ENCODE measurements around the gene CDX1.

The CDX1 gene

DNA sequence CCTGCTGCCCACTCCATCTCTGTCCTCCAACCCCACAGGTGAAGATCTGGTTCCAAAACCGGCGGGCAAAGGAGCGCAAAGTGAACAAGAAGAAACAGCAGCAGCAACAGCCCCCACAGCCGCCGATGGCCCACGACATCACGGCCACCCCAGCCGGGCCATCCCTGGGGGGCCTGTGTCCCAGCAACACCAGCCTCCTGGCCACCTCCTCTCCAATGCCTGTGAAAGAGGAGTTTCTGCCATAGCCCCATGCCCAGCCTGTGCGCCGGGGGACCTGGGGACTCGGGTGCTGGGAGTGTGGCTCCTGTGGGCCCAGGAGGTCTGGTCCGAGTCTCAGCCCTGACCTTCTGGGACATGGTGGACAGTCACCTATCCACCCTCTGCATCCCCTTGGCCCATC is 16.9 kb downstream of the CDX1 start:
- H3K27me3 ChIP-seq (ENCODE audit: low read length): no peaks in the 10 kb centered on the region
- H3K79me2 ChIP-seq (ENCODE audit: insufficient read depth, low read length): no peaks in the 10 kb centered on the region
- H3K9me2 ChIP-seq (replicated peaks; ENCODE audit: insufficient read depth, low read length): no peaks in the 10 kb centered on the region
- no peaks in the 10 kb centered on the region for H3K9me3 ChIP-seq (ENCODE audit: insufficient read depth, low read length)
- no peaks in the 10 kb centered on the region for H3F3A ChIP-seq (ENCODE audit: insufficient read depth)
- H2AFZ ChIP-seq (ENCODE audit: low read depth, low read length, severe bottlenecking): no peak overlapping the region
- TF ChIP-seq, protein P1, sequence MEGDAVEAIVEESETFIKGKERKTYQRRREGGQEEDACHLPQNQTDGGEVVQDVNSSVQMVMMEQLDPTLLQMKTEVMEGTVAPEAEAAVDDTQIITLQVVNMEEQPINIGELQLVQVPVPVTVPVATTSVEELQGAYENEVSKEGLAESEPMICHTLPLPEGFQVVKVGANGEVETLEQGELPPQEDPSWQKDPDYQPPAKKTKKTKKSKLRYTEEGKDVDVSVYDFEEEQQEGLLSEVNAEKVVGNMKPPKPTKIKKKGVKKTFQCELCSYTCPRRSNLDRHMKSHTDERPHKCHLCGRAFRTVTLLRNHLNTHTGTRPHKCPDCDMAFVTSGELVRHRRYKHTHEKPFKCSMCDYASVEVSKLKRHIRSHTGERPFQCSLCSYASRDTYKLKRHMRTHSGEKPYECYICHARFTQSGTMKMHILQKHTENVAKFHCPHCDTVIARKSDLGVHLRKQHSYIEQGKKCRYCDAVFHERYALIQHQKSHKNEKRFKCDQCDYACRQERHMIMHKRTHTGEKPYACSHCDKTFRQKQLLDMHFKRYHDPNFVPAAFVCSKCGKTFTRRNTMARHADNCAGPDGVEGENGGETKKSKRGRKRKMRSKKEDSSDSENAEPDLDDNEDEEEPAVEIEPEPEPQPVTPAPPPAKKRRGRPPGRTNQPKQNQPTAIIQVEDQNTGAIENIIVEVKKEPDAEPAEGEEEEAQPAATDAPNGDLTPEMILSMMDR (IDR thresholded peaks at IDR 0.05; ENCODE audit: insufficient read depth, low read length, poor library complexity, severe bottlenecking): no peak
- TF ChIP-seq EZH2phosphoT487 (conservative IDR thresholded peaks at IDR 0.05; ENCODE audit: low read length): no peak
- no peaks in the 10 kb centered on the region for H4K20me1 ChIP-seq (ENCODE audit: low read depth, low read length)
- H3K4me3 ChIP-seq (ENCODE audit: insufficient read depth, low read length, poor library complexity, severe bottlenecking): no peak overlapping the region
- no peak overlapping the region for H3K4me2 ChIP-seq (ENCODE audit: low read depth, low read length, poor library complexity, severe bottlenecking)
- H3K36me3 ChIP-seq (ENCODE audit: low read length): no peaks in the 10 kb centered on the region
- no peak overlapping the region for H3K27ac ChIP-seq (ENCODE audit: low read depth, low read length)
- H3K9ac ChIP-seq (ENCODE audit: low read length): no peak overlapping the region

DNA sequence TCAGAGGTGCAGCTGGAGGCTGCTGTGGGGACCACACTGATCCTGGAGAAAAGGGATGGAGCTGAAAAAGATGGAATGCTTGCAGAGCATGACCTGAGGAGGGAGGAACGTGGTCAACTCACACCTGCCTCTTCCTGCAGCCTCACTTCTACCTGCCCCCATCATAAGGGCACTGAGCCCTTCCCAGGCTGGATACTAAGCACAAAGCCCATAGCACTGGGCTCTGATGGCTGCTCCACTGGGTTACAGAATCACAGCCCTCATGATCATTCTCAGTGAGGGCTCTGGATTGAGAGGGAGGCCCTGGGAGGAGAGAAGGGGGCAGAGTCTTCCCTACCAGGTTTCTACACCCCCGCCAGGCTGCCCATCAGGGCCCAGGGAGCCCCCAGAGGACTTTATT is 17.4 kb downstream of the CDX1 start:
- no peak overlapping the region for H2AFZ ChIP-seq (ENCODE audit: low read depth, low read length, severe bottlenecking)
- no peak overlapping the region for H3K4me3 ChIP-seq (ENCODE audit: insufficient read depth, low read length, poor library complexity, severe bottlenecking)
- H4K20me1 ChIP-seq (ENCODE audit: low read depth, low read length): no peaks in the 10 kb centered on the region
- H3K79me2 ChIP-seq (ENCODE audit: insufficient read depth, low read length): no peaks in the 10 kb centered on the region
- no peaks in the 10 kb centered on the region for H3F3A ChIP-seq (ENCODE audit: insufficient read depth)
- no peaks in the 10 kb centered on the region for H3K9me3 ChIP-seq (ENCODE audit: insufficient read depth, low read length)
- H3K9me2 ChIP-seq (replicated peaks; ENCODE audit: insufficient read depth, low read length): no peaks in the 10 kb centered on the region
- H3K4me2 ChIP-seq (ENCODE audit: low read depth, low read length, poor library complexity, severe bottlenecking): no peak overlapping the region
- no peaks in the 10 kb centered on the region for H3K36me3 ChIP-seq (ENCODE audit: low read length)
- TF ChIP-seq, protein P1 (IDR thresholded peaks at IDR 0.05; ENCODE audit: insufficient read depth, low read length, poor library complexity, severe bottlenecking): no peak
- TF ChIP-seq EZH2phosphoT487 (conservative IDR thresholded peaks at IDR 0.05; ENCODE audit: low read length): no peak
- no peaks in the 10 kb centered on the region for H3K27me3 ChIP-seq (ENCODE audit: low read length)
- no peak overlapping the region for H3K9ac ChIP-seq (ENCODE audit: low read length)
- H3K27ac ChIP-seq (ENCODE audit: low read depth, low read length): no peak overlapping the region

DNA sequence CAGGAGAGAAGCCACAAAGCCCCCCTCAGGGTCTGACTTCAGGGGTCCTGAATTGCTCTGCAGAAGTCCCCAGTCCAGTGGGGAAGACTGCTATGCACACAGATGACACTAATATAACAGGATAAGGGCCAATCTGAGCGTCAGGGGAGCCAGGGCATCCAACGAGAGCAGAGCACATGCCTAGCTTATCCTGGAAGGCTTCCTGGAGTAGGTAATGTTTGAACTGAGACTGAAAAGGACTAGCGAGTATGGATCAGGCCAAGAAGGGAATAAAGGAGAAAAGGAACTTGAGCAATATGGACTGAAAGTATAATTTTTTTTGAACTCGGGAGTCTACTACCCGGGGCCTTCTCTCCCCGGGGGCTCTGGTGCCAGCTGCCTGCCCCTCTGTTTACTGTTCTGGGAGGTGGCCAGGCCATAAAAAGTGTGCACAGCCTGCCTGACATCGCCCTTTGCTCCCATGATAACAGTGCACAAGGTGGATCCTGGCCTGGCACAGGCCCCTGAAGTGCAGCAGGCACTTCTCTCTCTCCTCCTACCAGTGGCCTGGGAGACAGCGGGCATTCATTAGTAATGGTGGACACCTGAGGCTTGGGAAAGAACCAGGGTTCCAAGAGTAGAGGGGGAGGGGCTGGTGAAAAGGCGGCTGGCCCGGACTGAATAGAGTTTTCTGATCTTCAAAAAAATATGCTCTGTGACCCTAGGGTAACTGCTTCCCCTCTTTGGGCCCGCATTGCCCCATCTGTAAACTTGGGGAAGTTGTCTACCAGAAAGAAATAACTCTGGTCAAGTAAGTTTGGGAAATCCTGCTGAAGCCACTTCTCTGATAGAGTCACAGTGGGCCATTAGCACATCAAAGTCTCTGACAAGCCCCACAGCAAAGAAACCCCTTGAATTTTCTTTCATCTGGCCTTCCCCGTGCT is 18.7 kb downstream of the CDX1 start:
- Histone ChIP-seq H3K79me2 (ENCODE audit: insufficient read depth, low read length) (no peaks in the 10 kb centered on the region), H3K9me2 (replicated peaks; ENCODE audit: insufficient read depth, low read length) (no peaks in the 10 kb centered on the region), H3K9me3 (ENCODE audit: insufficient read depth, low read length) (no peaks in the 10 kb centered on the region), H3K36me3 (ENCODE audit: low read length) (no peaks in the 10 kb centered on the region), H4K20me1 (ENCODE audit: low read depth, low read length) (no peaks in the 10 kb centered on the region), H3F3A (ENCODE audit: insufficient read depth) (no peaks in the 10 kb centered on the region), H3K4me3 (ENCODE audit: insufficient read depth, low read length, poor library complexity, severe bottlenecking) (no peak overlapping the region), H3K9ac (ENCODE audit: low read length) (no peak overlapping the region), H2AFZ (ENCODE audit: low read depth, low read length, severe bottlenecking) (no peak overlapping the region), H3K4me2 (ENCODE audit: low read depth, low read length, poor library complexity, severe bottlenecking) (no peak overlapping the region), H3K27me3 (ENCODE audit: low read length) (no peaks in the 10 kb centered on the region), H3K27ac (ENCODE audit: low read depth, low read length) (no peak overlapping the region)
- TF ChIP-seq, protein P1 (IDR thresholded peaks at IDR 0.05; ENCODE audit: insufficient read depth, low read length, poor library complexity, severe bottlenecking): no peak
- TF ChIP-seq EZH2phosphoT487 (conservative IDR thresholded peaks at IDR 0.05; ENCODE audit: low read length): no peak

Data from SU-DHL-6 (cell line).